ENCODE measurements around the gene ARSG.
A peak's percentile ranks its signal among the peaks of the same experiment; 100 is the strongest.
"Not testable (repeated sequence)": the region's sequence is repeated elsewhere in the genome, so short reads cannot be mapped to it uniquely, and the experiment has no call there.

Gene ARSG

DNA sequence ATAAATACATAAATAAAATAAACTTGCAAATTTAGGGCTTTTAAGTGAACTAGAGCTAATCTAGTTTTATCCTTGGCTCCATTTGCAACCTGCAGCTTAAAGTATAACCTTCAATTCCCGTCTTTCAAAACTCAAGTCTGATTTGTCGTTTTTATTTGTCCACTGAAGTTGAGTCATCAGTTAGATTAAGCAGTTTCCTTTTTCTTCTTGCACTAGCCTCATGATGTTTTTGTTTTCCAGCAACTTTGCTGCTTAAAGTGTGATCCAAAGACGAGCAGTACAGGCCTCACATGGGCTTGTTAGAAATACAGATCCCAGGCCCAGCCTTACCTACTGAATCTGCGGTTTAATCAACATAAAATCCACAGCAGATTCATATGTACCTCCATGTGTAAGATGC lies 13.8 kb downstream of the ARSG start:
- DNase-seq (ENCODE audit: low read depth in 2 of 2): no peak

DNA sequence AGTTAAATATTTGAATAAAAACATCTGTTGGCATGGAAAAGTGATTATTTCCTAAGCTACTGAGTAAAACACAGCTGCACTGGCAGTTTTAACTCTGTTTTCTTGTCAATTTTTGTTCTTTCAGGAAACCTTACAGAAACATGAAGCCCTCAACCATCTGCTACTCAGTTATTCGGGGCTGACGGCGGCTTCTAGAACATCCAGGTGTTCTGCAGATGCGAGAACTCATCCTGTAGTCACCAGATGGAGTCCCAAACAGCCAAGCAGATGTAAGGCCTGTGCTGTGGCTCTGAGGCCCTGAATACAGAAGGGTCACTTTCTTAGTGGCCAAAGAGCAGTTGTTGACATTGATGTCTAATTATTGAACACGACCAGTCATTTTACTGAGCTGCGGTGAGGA lies 15.5 kb downstream of the ARSG start:
- no peak for DNase-seq (ENCODE audit: low read depth in 2 of 2)

DNA sequence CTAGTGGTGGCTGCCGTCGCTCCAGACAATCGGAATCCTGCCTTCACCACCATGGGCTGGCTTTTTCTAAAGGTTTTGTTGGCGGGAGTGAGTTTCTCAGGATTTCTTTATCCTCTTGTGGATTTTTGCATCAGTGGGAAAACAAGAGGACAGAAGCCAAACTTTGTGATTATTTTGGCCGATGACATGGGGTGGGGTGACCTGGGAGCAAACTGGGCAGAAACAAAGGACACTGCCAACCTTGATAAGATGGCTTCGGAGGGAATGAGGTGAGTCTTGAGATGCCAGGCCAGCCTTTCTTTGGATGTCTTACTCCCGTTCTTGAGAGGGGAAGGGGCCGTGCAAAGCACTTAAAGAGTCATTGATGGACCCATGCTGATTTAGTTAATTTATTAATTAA lies 16.1 kb downstream of the ARSG start:
- no peak for DNase-seq (ENCODE audit: low read depth in 2 of 2)

DNA sequence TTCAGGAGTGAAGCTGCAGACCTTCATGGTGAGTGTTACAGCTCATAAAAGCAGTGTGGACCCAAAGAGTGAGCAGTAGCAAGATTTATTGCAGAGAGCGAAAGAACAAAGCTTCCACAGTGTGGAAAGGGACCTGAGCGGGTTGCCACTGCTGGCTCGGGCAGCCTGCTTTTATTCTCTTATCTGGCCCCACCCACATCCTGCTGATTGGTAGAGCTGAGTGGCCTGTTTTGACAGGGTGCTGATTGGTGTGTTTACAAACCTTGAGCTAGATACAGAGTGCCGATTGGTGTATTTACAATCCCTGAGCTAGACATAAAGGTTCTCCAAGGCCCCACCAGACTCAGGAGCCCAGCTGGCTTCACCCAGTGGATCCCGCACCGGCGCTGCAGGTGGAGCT lies 17.2 kb downstream of the ARSG start:
- not testable (repeated sequence) for DNase-seq (ENCODE audit: low read depth in 2 of 2)

DNA sequence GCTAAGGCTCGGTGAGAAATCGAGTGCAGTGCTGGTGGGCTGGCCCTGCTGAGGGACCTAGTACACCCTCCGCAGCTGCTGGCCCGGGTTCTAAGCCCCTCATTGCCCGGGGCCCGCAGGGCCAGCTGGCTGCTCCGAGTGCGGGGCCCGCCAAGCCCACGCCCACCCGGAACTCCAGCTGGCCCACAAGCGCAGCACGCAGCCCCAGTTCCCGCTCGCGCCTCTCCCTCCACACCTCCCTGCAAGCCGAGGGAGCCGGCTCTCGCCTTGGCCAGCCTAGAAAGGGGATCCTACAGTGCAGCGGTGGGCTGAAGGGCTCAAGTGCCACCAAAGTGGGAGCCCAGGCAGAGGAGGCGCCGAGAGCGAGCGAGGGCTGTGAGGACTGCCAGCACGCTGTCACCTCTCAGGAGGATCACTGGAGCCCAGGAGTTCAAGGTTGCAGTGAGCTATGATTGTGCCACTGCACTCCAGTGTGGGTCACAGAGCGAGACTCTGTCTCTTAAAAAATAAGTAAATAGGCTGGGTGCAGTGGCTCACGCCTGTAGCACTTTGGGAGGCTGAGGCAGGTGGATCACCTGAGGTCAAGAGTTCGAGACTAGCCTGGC lies 17.9 kb downstream of the ARSG start:
- not testable (repeated sequence) for DNase-seq (ENCODE audit: low read depth in 2 of 2)

DNA sequence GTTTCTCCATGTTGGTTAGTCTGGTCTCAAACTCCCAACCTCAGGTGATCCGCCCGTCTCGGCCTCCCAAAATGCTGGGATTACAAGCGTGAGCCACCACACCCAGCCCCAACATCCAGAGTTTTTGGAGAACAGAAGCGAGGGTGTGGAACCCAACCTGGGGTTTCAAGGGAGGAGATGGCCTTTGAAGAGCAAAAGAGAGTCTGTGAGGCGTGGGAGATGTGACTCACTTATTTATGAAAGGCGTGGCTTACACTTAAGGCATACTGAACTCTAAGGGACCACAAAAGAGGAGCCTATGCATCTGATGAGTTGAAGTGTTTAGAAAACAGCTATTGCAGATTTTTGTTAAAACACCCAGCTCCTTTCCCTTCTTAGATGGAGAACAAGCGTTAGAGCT lies 18.9 kb downstream of the ARSG start:
- DNase-seq (ENCODE audit: low read depth in 2 of 2): peak; percentile 7 to 14

DNA sequence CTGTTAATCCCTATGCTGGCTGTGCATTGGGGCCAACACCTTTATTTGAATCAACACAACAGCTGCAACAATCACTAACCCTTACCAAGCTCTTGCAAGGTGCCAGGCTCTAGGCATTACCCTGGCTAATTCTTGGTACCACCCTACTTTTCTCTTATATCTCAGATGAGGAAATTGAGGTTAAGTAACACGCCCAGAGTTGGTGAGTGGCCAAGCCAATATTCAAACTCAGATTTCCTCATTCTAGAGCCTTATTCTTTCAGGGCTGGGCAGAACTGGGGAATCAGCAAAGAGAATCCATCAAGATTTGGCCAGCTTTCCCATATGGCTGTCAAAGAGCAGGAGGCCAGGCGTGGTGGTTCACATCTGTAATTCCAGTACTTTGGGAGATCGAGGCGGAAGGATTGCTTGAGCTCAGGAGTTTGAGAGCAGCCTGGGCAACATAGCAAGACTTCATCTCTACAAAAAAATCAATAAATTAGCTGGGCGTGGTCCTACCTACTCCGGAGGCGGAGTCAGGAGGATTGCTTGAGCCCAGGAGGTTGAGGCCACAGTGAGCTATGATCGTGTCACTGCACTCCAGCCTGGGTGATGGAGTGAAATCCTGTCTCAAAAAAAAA lies 23.7 kb downstream of the ARSG start:
- no peak for DNase-seq (ENCODE audit: low read depth in 2 of 2)

DNA sequence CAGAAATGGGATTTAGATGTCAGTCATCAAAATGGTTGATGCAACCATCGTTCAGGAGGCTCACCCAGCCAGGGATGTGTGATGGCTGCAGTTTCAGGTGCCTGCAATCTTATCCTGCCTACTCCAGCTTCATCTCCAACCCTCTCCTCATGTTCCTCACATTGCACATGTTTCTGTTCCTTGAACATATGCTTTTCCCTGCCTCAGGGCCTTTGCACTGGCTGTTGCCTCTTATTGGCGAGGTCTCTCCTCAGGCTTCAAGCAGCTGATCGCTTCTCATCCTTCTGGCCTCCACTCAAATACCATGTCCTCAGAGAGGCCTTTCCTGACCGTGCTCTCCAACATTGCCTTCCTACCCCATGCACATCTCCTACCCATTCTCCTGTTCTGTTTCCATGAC lies 24.6 kb downstream of the ARSG start:
- DNase-seq (ENCODE audit: low read depth in 2 of 2): no peak

DNA sequence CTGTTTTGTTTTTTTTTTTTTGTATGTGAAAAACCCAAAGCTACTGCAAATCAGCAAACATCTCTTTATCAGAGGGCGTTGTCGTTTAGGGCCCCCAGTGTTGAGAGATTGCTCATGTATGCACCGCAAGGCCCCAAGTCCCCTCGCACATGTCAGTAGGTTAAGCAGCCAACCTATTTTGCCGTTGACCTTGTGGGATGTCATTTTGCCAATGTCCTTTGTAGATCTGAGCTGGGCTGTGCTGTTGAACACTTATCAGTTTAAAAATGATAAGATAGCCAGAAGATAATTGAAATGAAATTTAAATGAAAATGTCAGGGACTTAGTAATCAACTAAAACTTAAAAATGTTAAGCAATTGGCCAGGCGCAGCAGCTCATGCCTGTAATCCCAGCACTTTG lies 26.2 kb downstream of the ARSG start:
- no peak for DNase-seq (ENCODE audit: low read depth in 2 of 2)

DNA sequence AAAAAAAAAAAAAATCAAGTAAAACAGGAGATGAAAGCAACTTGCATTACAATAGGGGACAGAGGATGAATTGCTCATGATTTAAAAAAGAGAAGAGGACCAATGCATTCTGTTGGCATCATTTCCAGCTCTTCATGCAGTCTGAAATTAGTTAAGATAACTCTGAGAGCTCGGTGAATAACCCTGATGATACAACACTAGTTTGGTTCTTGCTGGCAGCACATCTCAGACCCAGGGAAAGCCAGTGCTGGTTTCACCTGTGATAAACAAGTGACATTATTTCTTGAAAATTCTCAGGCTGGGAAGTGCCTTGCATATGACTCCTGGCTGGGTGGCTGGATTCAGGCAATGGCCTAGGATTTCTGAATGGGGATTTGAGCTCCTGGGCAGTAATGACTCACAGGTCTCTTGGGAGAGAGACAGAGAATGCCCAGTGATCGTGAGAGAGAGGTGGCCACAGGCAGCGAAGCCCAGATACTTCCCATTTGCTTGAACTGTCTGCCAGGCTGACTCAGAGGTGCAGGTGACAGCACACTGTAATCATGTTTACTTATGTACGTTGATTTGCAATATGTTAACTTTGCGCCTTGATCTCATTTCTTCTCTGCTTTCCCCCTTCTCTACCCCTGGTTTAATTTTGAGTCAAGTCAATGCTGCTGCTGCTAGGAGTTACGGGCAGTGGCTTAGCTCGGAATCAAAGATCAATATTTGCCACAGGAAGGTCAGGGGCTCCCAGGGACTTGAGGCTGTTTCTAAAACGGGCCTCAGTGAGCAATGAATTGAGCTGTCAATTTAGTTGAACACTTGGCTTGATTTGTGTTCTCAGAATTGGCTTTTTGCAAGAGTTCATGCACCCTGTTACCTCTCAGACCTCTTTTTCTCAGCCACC lies 27.1 kb downstream of the ARSG start:
- DNase-seq (ENCODE audit: low read depth in 2 of 2): no peak

DNA sequence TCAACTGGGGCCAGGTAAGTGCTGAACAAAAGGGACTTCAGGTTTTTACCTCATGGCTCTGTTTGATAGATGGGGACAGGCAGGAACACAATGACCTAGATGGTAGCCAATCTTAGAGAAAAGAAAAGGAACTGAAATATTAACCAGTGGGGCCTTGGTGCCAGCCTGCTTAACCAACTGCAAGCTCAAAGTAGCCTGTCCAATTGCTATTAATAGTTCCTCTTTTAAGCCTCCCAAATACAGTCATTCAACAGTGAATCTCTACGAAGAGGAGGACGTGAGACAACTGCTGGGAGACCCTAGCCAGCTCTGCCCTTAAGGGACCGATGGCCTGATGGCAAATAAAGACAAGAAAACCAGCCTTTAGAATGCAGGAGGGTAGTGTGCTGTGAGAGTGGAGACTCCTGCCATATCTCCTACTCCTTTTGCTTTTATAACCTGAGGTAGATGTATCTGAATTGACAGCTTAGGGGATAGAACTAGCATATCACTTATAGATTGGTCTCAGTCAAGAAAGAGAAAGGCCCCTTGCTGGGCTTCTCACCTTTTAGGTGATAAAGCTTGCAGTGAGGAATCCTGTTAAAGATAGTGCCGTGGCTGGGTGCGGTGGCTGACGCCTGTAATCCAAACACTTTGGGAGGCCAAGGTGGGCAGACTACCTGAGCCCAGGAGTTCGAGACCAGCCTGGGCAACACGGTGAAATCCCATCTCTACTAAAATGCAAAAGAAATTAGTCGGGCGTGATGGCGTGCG lies 28.3 kb downstream of the ARSG start:
- DNase-seq (ENCODE audit: low read depth in 2 of 2): no peak

DNA sequence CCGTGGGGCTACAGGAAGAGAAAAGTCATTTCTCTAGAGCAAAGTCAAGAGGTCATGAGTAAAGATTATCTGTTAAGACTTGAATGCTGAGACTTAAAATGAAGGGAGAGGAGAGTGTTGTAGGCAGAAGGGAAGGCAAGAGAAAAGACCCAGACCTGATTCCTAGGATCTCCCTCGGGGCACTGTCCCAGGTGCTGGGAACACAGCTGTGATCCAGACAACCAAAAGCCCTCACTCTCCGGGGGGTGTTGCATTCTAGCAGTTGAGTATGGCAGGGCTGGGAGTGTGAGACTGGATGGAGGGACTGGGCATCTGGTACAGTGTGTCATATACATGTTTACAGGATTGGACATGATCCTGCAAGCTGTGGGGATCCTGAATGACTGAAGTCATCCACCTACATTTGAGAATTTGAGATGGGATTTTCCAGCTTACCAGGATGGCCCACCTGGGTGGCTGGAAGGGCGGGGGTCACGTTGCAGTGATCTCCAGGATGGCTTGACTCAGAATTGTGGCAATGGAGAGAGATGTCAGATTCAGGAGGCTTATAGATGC lies 29.1 kb downstream of the ARSG start:
- DNase-seq (ENCODE audit: low read depth in 2 of 2): no peak

DNA sequence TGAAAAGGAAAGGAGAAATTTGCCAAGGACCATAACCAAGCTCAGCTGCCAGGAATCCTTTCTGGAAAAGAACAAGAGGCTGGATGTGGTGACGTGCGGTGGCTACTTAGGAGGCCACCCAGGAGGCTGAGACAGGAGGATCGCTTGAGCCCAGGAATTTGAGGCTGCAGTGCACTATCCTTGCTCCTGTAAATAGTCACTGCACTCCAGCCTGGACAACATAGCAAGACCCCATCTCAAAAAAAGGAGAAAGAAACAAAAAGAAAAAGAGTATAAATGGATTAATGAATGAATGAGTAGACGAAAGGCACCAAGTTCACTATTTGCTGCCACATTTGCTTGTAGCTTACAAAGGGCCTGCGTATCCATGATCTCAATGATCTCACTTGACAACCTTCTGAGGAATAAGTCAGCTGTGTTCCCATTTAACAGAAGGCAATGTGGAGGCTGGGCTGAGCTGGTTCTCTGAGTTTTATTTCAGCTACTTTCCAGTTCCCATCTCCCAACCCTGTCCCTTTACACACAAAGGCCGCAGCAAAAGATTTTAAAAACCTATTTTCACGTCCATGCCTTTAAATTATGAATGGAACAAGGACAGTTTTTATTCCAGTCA lies 29.8 kb downstream of the ARSG start:
- DNase-seq (ENCODE audit: low read depth in 2 of 2): no peak

DNA sequence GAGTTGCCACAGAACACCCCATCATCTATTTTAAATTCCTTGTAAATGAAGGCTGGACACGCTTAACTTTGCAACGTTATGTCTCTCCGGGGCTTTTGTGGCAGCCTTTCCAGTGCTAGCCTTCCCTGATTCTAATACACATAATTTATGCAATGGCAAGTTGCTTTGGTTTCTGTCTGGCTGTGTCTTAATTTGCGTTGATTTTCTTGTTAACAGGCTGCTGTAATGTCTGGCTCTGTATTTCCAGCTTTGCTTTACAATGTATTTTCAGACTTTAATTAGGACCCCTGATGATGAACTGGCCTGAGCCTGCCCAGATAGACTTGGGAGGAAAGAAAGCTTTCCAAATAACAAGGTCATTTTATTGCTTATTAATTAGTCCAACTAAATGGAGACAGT lies 30.3 kb downstream of the ARSG start:
- no peak for DNase-seq (ENCODE audit: low read depth in 2 of 2)

DNA sequence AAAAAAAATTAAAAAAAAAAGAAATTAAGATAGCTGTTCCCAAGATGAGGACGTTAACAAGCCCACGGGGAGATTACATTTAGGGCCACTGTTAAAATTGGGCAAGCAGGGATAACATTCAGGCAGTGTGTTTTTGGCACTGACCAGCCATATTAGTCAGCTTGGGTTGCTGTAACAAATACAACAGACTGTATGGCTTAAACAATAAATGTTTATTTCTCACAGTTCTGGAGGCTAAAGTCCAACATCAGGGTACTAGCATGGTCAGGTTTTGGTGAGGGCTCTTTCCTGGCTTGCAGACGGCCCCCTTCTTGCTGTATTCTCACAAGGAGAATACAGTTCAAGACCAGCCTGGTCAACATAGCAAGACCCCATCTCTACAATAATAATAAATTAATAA lies 31.3 kb downstream of the ARSG start:
- DNase-seq (ENCODE audit: low read depth in 2 of 2): no peak

DNA sequence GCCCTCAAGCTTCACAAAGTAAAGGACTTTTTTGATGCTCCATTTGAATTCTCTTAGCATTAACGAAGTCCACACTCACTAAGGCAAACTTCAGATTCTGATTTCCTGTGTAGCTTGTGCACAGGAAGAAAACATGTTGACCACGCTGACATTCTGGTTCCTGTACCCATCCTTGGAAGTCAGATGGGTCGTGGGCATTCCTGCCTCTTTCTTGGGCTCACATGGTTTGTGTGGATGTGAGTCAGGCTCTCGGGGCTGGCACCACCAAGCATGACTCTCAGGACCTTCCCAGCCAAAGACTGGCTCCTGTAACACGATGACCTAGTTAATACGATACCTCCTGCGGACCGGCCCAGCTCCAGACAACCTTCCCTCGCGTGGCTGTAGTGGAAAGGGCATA lies 32.8 kb downstream of the ARSG start:
- no peak for DNase-seq (ENCODE audit: low read depth in 2 of 2)

DNA sequence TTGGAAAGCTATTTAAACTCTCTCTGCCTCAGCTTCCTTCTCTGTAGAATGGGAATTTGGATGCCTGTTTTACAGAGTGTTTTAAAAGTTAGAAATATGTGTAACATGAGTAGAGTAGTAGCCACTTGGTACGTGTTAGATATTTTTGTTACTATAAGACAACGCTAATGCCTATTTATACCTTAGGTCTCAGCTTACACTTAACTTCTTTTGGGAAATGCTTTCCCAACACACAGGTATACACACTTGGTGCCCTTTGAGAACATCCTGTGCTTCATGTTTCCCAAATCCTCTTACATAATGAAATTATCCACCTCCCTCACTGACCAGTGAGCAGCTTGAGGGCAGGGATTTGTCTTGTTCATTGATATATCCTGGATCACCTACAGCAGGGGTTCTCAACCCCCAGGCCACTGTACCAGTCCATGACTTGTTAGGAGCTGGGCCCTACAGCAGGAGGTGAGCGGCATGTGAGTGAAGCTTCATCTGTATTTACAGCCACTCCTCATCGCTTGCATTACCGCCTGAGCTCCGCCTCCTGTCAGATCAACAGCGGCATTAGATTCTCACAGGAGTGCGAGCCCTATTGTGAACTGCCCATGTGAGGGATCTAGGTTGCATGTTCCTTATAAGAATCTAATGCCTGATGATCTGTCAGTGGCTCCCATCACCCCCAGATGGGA lies 33.5 kb downstream of the ARSG start:
- no peak for DNase-seq (ENCODE audit: low read depth in 2 of 2)

DNA sequence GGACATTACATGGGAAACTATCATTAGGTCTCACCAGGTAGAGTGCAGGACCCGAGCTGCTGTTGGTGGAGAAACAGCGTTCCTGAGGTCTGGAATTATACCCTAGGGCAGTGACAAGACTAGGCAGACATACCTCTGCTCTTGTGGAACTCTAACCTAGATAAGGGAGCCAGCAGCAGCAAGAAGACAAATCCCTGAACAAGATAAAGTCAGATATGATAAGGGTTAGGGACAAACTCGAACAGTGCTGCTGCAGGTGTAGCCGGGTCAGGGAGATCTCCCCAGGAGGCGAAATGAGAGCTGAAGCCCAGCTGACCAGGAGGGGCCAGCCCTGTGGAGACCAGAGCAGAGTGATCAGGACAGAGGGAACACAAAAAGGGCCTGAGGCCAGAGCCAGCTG lies 34.7 kb downstream of the ARSG start:
- DNase-seq (ENCODE audit: low read depth in 2 of 2): no peak

DNA sequence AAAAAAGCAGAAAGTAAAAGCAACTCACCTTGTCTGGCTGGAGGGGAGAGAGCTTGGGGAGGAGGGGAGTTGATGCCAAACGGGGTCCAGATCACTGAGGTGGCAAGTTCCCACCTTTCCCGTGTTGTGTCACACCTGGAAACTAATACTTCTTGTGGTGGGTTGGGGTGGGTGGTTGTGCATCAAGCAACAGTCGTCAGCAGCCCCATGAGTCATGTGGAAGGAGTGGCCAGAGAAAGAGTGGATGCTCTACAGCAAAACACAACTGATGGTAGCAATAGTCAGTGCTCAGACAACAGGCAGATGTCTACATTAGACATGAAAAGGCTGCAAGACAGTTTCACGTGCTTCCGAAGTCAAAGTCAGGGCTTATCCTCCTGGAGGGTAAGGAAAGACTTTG lies 35.4 kb downstream of the ARSG start:
- no peak for DNase-seq (ENCODE audit: low read depth in 2 of 2)

DNA sequence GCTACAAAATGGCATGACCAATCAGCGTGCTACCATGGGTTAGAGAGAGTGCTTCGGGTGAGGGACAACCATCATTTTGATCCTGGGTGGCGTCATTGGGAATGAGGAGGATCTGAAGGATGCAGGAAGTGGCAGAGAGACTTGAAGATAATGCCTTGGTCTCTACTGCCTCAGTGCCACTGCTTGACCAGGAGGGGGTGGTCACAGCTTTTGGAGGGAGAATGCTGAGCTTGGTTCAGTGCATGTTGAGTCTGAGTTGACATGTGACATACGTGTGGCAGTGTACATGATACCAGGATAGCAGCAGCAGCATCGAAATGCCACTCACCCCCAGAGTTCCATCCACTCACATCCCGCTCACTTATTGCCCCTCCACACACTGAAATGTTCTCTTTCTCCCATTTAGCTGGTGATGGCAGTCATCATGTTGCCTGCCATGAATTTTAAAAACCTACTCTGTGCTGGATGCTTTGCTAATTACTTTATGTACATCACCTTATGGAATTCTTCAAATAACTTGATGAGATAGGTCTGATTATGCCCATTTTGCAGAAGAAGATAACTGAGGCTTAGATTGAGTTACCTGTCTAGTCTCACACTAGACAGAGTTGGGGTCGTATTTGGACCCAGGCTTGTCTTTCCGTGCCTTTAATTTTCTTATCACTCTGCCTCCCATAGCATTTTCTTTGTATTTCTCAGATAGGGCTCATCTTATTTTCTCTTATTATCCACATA lies 36.7 kb downstream of the ARSG start:
- DNase-seq (ENCODE audit: low read depth in 2 of 2): no peak
